HCT116 (cell line): Measurements from ENCODE around the gene NRGN. TPM values are rescaled to one million over a fixed set of nuclear protein-coding genes. Genes with fewer than 3 reads are reported as not detected.

Source experiments
- ATAC-seq: fragments of 200-7000 bp; cut with Tn5 transposase; 2 replicates; pipeline ENCODE4 v1.9.1; 2020; ENCODE audit warnings: mild to moderate bottlenecking, moderate library complexity
- BruUV-seq: library from RNA; stranded (reverse); fragments of 400-500 nt; replicated peaks from 2 replicates; lab custom pipeline; 2021; lab: Mats Ljungman, UMichigan
- CTCF ChIA-PET: fragments of 300-600 bp; sonication (Branson Sonifier 250); formaldehyde crosslinking; loops from one replicate; lab custom pipeline; 2021; ENCODE audit warnings: antibody characterized with exemption; lab: Charles Lee
- POLR2A ChIA-PET: fragments of 300-600, 350-600 bp; sonication (Branson Sonifier 250); formaldehyde crosslinking; loops from one replicate; lab custom pipeline; 2021; ENCODE audit warnings: antibody characterized with exemption; lab: Charles Lee
- RAD21 ChIA-PET, 2 experiments: fragments of 300-600 bp; sonication (Branson Sonifier 250); formaldehyde crosslinking; loops; one replicate each; lab custom pipeline; 2023; ENCODE audit warnings: low total read pairs in 2 of 2; ENCODE audit not compliant: uncharacterized antibody in 2 of 2, unreplicated experiment in 2 of 2, low non-redundant PET in 1 of 2; lab: Charles Lee
- DNase-seq: peaks from one replicate; pipeline ENCODE4 v3.0.0-alpha.2; 2010; ENCODE audit warnings: low read depth, low spot score
- H2AFZ ChIP-seq: fragments of 200-600 bp; shearing (Covaris generic), sonication (generic); 2 replicates; pipeline ENCODE4 v1.6.1; 2017; ENCODE audit warnings: low read depth, mixed run types, mixed read lengths, antibody characterized with exemption, low read length; ENCODE audit not compliant: poor library complexity, severe bottlenecking
- H3K27ac ChIP-seq: 2 replicates; pipeline ENCODE4 v1.5.1; 2012; ENCODE audit warnings: low read depth, low read length
- H3K27me3 ChIP-seq: fragments of 200-600 bp; sonication (generic); 2 replicates; pipeline ENCODE4 v1.6.1; 2016; ENCODE audit warnings: mixed run types, low read length, mixed read lengths; ENCODE audit not compliant: insufficient read depth
- H3K36me3 ChIP-seq, 2 experiments: fragments of 200-500 bp in 1 of 2; fragments of 200-600 bp in 1 of 2; sonication (Bioruptor generic) in 1 of 2; sonication (generic) in 1 of 2; 2 replicates each; pipeline versions ENCODE4 v1.5.1 to v1.6.1; 2014 to 2016; ENCODE audit warnings: low read length in 2 of 2, inconsistent platforms in 1 of 2, mixed read lengths in 1 of 2, mixed run types in 1 of 2; ENCODE audit not compliant: insufficient read depth in 2 of 2, control insufficient read depth in 1 of 2
- H3K4me1 ChIP-seq, 2 experiments: fragments of 200-600 bp in 1 of 2; sonication (generic) in 1 of 2; 2 replicates each; pipeline versions ENCODE4 v1.5.1 to v1.6.1; 2012 to 2017; ENCODE audit warnings: low read length in 2 of 2, inconsistent platforms in 1 of 2, mild to moderate bottlenecking in 1 of 2, mixed read lengths in 1 of 2, mixed run types in 1 of 2, moderate library complexity in 1 of 2; ENCODE audit not compliant: insufficient read depth in 2 of 2, control insufficient read depth in 1 of 2
- H3K4me2 ChIP-seq: fragments of 200-600 bp; sonication (generic); 2 replicates; pipeline ENCODE4 v1.6.1; 2017; ENCODE audit warnings: mixed run types, low read length, mixed read lengths
- H3K4me3 ChIP-seq, 2 experiments: fragments of 200-600 bp in 1 of 2; sonication (generic) in 1 of 2; replicated peaks in 1 of 2; 2 replicates each; pipeline ENCODE4 v1.5.1; 2011 to 2016; ENCODE audit warnings: low read length in 2 of 2, control low read depth in 1 of 2, low read depth in 1 of 2, mild to moderate bottlenecking in 1 of 2, mixed read lengths in 1 of 2, mixed run types in 1 of 2
- H3K79me2 ChIP-seq: fragments of 200-600 bp; sonication (generic); 2 replicates; pipeline ENCODE4 v1.6.1; 2017; ENCODE audit warnings: mild to moderate bottlenecking, mixed run types, low read length, moderate library complexity, mixed read lengths; ENCODE audit not compliant: insufficient read depth
- H3K9ac ChIP-seq: fragments of 200-600 bp; sonication (generic); 2 replicates; pipeline ENCODE4 v1.6.1; 2016; ENCODE audit warnings: low read length, mixed read lengths
- H3K9me2 ChIP-seq: fragments of 200-600 bp; sonication (generic), shearing (Covaris generic); 2 replicates; pipeline ENCODE4 v1.6.1; 2017; ENCODE audit warnings: mixed run types, mild to moderate bottlenecking, moderate library complexity; ENCODE audit not compliant: insufficient read depth
- H3K9me3 ChIP-seq, 2 experiments: fragments of 200-500 bp in 1 of 2; fragments of 200-600 bp in 1 of 2; sonication (Bioruptor generic) in 1 of 2; sonication (generic) in 1 of 2; 2 replicates each; pipeline ENCODE4 v1.6.1; 2014 to 2017; ENCODE audit warnings: low read length in 2 of 2, mixed read lengths in 2 of 2, inconsistent platforms in 1 of 2, low read depth in 1 of 2, mild to moderate bottlenecking in 1 of 2, mixed run types in 1 of 2, moderate library complexity in 1 of 2; ENCODE audit not compliant: control insufficient read depth in 1 of 2, insufficient read depth in 1 of 2
- H4K20me1 ChIP-seq: fragments of 200-600 bp; sonication (generic), shearing (Covaris generic); 2 replicates; pipeline ENCODE4 v1.6.1; 2017; ENCODE audit warnings: mixed run types, mild to moderate bottlenecking, moderate library complexity; ENCODE audit not compliant: insufficient read depth
- CBX3 ChIP-seq: IDR thresholded peaks from 2 replicates; pipeline ENCODE4 v1.6.1; 2012; ENCODE audit warnings: low read depth
- CEBPB ChIP-seq: IDR thresholded peaks from 2 replicates; pipeline ENCODE4 v1.6.1; 2012; ENCODE audit warnings: low read depth
- ELF1 ChIP-seq: IDR thresholded peaks from 2 replicates; pipeline ENCODE4 v1.6.1; 2012; ENCODE audit warnings: low read depth, borderline replicate concordance
- EZH2 ChIP-seq: fragments of 200-600 bp; sonication (generic); IDR thresholded peaks from 2 replicates; pipeline ENCODE4 v1.6.1; 2017; ENCODE audit warnings: antibody characterized with exemption, mixed run types
- EZH2phosphoT487 ChIP-seq: fragments of 200-600 bp; IDR thresholded peaks from 2 replicates; pipeline ENCODE4 v1.6.1; 2018; ENCODE audit warnings: antibody characterized with exemption, borderline replicate concordance
- FOSL1 ChIP-seq: IDR thresholded peaks from 2 replicates; pipeline ENCODE4 v1.6.1; 2012; ENCODE audit warnings: low read depth
- JUND ChIP-seq: IDR thresholded peaks from 2 replicates; pipeline ENCODE4 v1.6.1; 2012
- POLR2AphosphoS5 ChIP-seq: IDR thresholded peaks from 2 replicates; pipeline ENCODE4 v1.6.1; 2011; ENCODE audit warnings: mild to moderate bottlenecking, low read depth, low read length, moderate library complexity
- RAD21 ChIP-seq: IDR thresholded peaks from 2 replicates; pipeline ENCODE4 v1.6.1; 2012; ENCODE audit warnings: low read depth, mild to moderate bottlenecking
- SP1 ChIP-seq: IDR thresholded peaks from 2 replicates; pipeline ENCODE4 v1.6.1; 2012; ENCODE audit warnings: low read depth
- SRF ChIP-seq: IDR thresholded peaks from 2 replicates; pipeline ENCODE4 v1.6.1; 2012; ENCODE audit warnings: low read depth
- TCF7L2 ChIP-seq: IDR thresholded peaks from 2 replicates; pipeline ENCODE4 v1.7.0; 2011; ENCODE audit warnings: borderline replicate concordance, inconsistent platforms; ENCODE audit not compliant: insufficient read depth, insufficient read length; ENCODE audit errors: extremely low read depth
- YY1 ChIP-seq: IDR thresholded peaks from 2 replicates; pipeline ENCODE4 v1.6.1; 2011; ENCODE audit warnings: low read length, low read depth, moderate library complexity, mild to moderate bottlenecking; ENCODE audit not compliant: insufficient replicate concordance; ENCODE audit errors: extremely low read depth
- ZFX ChIP-seq: fragments of 450-650 bp; IDR thresholded peaks from 2 replicates; pipeline ENCODE4 v1.6.1; 2017
- ZNF274 ChIP-seq: fragments of 200-500 bp; sonication (Bioruptor generic); IDR thresholded peaks from 2 replicates; pipeline ENCODE4 v1.6.1; 2014; ENCODE audit warnings: mild to moderate bottlenecking, low read depth, low read length, inconsistent platforms
- intact Hi-C: fragments of 100-400 bp; cut with micrococcal nuclease; formaldehyde crosslinking; loops from 2 replicates; pipeline ENCODE4 v1.10.0; 2022
- total RNA-seq: library from RNA; stranded (reverse); gene quantifications from one replicate; pipeline ENCODE4 v1.2.1, GENCODE V29; 2021; ENCODE audit not compliant: unreplicated experiment
- TF ChIP-seq, protein P1 (sequence below): IDR thresholded peaks from 2 replicates; pipeline ENCODE4 v1.6.1; 2012; ENCODE audit warnings: low read depth
- TF ChIP-seq, protein P2 (sequence below): IDR thresholded peaks from 2 replicates; pipeline ENCODE4 v1.6.1; 2012
- TF ChIP-seq, protein P3 (sequence below): IDR thresholded peaks from 2 replicates; pipeline ENCODE4 v1.6.1; 2011; ENCODE audit warnings: mild to moderate bottlenecking, low read length, moderate library complexity; ENCODE audit not compliant: insufficient replicate concordance; ENCODE audit errors: extremely low read depth
- TF ChIP-seq, protein P4 (sequence below): IDR thresholded peaks from 2 replicates; pipeline ENCODE4 v1.6.1; 2012

Gene NRGN
- total RNA-seq, 1 experiment from 2014 or later = 33.3 TPM

DNA sequence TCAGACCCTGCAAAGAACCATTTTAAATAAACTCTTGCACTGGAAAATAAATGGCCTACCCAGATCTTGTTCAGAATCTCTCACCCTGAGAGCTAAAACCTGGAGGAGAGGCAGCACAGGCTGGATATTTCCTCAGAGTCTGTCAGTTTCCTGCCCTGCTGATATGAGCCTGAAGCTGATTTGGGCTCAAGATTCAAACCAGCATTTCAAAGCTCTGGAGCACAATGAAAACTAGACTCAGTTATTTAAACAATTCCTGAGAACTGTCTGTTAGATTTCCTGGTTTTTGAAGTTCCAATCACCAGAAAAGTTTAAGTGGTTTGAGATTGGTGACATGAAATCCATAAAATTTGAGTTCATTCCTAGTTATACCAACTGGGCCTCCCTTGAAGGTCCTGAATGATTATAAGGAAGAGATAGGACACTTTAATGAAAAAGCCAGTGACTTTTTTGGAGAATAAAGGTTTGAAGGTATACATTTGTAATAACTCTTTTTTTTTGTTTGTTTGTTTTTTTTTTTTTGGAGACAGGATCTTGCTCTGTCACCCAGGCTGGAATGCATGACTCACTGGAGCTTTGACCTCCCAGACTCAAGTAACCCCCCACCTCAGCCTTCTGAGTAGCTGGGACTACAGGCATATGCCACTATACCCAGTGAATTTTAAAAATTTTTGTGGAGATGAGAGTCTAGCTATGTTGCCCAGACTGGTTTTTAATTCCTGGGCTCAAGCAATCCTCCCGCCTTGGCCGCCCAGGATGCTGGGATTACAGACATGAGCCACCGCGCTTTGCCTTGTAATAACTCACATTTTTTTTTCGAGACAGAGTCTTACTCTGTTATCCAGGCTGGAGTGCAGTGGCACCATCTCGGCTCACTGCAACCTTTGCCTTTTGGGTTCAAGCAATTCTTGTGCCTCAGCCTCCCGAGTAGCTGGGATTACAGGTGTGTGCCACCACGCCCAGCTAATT lies 30.3 kb downstream of the NRGN start:
- RAD21 ChIA-PET = no interaction called here
- TF ChIP-seq CEBPB = no peak
- TF ChIP-seq, protein P1, sequence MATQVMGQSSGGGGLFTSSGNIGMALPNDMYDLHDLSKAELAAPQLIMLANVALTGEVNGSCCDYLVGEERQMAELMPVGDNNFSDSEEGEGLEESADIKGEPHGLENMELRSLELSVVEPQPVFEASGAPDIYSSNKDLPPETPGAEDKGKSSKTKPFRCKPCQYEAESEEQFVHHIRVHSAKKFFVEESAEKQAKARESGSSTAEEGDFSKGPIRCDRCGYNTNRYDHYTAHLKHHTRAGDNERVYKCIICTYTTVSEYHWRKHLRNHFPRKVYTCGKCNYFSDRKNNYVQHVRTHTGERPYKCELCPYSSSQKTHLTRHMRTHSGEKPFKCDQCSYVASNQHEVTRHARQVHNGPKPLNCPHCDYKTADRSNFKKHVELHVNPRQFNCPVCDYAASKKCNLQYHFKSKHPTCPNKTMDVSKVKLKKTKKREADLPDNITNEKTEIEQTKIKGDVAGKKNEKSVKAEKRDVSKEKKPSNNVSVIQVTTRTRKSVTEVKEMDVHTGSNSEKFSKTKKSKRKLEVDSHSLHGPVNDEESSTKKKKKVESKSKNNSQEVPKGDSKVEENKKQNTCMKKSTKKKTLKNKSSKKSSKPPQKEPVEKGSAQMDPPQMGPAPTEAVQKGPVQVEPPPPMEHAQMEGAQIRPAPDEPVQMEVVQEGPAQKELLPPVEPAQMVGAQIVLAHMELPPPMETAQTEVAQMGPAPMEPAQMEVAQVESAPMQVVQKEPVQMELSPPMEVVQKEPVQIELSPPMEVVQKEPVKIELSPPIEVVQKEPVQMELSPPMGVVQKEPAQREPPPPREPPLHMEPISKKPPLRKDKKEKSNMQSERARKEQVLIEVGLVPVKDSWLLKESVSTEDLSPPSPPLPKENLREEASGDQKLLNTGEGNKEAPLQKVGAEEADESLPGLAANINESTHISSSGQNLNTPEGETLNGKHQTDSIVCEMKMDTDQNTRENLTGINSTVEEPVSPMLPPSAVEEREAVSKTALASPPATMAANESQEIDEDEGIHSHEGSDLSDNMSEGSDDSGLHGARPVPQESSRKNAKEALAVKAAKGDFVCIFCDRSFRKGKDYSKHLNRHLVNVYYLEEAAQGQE = no peak
- TF ChIP-seq, protein P2, sequence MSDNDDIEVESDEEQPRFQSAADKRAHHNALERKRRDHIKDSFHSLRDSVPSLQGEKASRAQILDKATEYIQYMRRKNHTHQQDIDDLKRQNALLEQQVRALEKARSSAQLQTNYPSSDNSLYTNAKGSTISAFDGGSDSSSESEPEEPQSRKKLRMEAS = no peak
- TF ChIP-seq ZNF274 = no peak
- no peak for TF ChIP-seq TCF7L2
- TF ChIP-seq YY1 = no peak
- TF ChIP-seq, protein P3, sequence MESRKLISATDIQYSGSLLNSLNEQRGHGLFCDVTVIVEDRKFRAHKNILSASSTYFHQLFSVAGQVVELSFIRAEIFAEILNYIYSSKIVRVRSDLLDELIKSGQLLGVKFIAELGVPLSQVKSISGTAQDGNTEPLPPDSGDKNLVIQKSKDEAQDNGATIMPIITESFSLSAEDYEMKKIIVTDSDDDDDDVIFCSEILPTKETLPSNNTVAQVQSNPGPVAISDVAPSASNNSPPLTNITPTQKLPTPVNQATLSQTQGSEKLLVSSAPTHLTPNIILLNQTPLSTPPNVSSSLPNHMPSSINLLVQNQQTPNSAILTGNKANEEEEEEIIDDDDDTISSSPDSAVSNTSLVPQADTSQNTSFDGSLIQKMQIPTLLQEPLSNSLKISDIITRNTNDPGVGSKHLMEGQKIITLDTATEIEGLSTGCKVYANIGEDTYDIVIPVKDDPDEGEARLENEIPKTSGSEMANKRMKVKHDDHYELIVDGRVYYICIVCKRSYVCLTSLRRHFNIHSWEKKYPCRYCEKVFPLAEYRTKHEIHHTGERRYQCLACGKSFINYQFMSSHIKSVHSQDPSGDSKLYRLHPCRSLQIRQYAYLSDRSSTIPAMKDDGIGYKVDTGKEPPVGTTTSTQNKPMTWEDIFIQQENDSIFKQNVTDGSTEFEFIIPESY = no peak
- TF ChIP-seq SRF = no peak
- no peak for TF ChIP-seq ZFX
- no peak for TF ChIP-seq POLR2AphosphoS5
- TF ChIP-seq EZH2phosphoT487 = no peak
- TF ChIP-seq EZH2 = no peak
- peak; percentile 81 for TF ChIP-seq FOSL1
- TF ChIP-seq SP1 = peak; percentile 20; the same call in 1 of the 2 replicates
- no peak for TF ChIP-seq CBX3
- no peak for TF ChIP-seq RAD21
- TF ChIP-seq, protein P4, sequence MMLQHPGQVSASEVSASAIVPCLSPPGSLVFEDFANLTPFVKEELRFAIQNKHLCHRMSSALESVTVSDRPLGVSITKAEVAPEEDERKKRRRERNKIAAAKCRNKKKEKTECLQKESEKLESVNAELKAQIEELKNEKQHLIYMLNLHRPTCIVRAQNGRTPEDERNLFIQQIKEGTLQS = no peak
- TF ChIP-seq JUND = peak; percentile 63
- no peak for TF ChIP-seq ELF1
- POLR2A ChIA-PET = no interaction called here
- Histone ChIP-seq H3K4me3 (peak overlapping the region in 1 of 2 experiments; percentile 39; a peak in 3 of 4 replicates), H3K9me2 (no peaks in the 10 kb centered on the region), H3K27ac (peak overlapping the region; percentile 75), H3K27me3 (no peaks in the 10 kb centered on the region), H4K20me1 (no peaks in the 10 kb centered on the region), H3K9me3 (no peaks in the 10 kb centered on the region), H3K9ac (peak overlapping the region; percentile 18; the same call in 1 of the 2 replicates), H3K79me2 (0 out of 2 replicates have a peak, but pooled peaks cover under 1% of the 10 kb centered on the region), H3K4me1 (peaks cover 38 to 49% of the 10 kb centered on the region in 2 experiments), H2AFZ (no peak overlapping the region), H3K36me3 (peaks cover 0 to 5% of the 10 kb centered on the region in 2 experiments; a peak in 1 of 4 replicates), H3K4me2 (peak overlapping the region; percentile 73)
- CTCF ChIA-PET = interaction anchor here (1.0 to 2.9 kb wide), 4 partner anchors 8 to 106 kb away, joined by 3 to 20 read pairs (median 6); no protein-coding TSS in a partner anchor
- ATAC-seq (peak; percentile 66), DNase-seq (peak; percentile 35)
- intact Hi-C loops = no loop called here
- no TSS peak for BruUV-seq
